ENCODE results near the gene STIM2. TPM values are rescaled to one million over a fixed set of nuclear protein-coding genes. Genes with fewer than 3 reads are reported as not detected.
"Not testable (repeated sequence)": the region's sequence is repeated elsewhere in the genome, so short reads cannot be mapped to it uniquely, and the experiment has no call there.

STIM2 gene
- total RNA-seq, 1 experiment from 2014 or later, result 59.0 TPM

- BruUV-seq (replicated peaks), result no TSS peak
- TF ChIP-seq, protein P1, sequence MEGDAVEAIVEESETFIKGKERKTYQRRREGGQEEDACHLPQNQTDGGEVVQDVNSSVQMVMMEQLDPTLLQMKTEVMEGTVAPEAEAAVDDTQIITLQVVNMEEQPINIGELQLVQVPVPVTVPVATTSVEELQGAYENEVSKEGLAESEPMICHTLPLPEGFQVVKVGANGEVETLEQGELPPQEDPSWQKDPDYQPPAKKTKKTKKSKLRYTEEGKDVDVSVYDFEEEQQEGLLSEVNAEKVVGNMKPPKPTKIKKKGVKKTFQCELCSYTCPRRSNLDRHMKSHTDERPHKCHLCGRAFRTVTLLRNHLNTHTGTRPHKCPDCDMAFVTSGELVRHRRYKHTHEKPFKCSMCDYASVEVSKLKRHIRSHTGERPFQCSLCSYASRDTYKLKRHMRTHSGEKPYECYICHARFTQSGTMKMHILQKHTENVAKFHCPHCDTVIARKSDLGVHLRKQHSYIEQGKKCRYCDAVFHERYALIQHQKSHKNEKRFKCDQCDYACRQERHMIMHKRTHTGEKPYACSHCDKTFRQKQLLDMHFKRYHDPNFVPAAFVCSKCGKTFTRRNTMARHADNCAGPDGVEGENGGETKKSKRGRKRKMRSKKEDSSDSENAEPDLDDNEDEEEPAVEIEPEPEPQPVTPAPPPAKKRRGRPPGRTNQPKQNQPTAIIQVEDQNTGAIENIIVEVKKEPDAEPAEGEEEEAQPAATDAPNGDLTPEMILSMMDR (conservative IDR thresholded peaks at IDR 0.05; ENCODE audit: low read depth, low read length), result no peak
- ChIA-PET POLR2A (ENCODE audit: low non-redundant PET) (no interaction called here), CTCF (no interaction called here)
- H3K27ac ChIP-seq (ENCODE audit: low read depth, low read length, poor library complexity, severe bottlenecking), result no peak overlapping the region
- DNase-seq (ENCODE audit: low spot score), result no peak
- intact Hi-C loops (cut with micrococcal nuclease; ENCODE audit: unreplicated experiment), result no loop called here
- no peaks in the 10 kb centered on the region for H3K36me3 ChIP-seq (ENCODE audit: insufficient read depth, low read length, poor library complexity, severe bottlenecking)
- H3K4me3 ChIP-seq (ENCODE audit: low read depth, low read length, poor library complexity, severe bottlenecking), result no peak overlapping the region
- H3K27me3 ChIP-seq (replicated peaks; ENCODE audit: insufficient read depth, low read depth, low read length, poor library complexity), result no peaks in the 10 kb centered on the region
- H3K4me1 ChIP-seq (ENCODE audit: insufficient read depth, low read length, poor library complexity, severe bottlenecking), result peaks cover 6% of the 10 kb centered on the region
- H3K9me3 ChIP-seq (ENCODE audit: low read depth, low read length, poor library complexity, severe bottlenecking), result no peaks in the 10 kb centered on the region
Observed at GRCh38 chr4:26891867-26892266, 31.2 kb downstream of the STIM2 start.

DNA sequence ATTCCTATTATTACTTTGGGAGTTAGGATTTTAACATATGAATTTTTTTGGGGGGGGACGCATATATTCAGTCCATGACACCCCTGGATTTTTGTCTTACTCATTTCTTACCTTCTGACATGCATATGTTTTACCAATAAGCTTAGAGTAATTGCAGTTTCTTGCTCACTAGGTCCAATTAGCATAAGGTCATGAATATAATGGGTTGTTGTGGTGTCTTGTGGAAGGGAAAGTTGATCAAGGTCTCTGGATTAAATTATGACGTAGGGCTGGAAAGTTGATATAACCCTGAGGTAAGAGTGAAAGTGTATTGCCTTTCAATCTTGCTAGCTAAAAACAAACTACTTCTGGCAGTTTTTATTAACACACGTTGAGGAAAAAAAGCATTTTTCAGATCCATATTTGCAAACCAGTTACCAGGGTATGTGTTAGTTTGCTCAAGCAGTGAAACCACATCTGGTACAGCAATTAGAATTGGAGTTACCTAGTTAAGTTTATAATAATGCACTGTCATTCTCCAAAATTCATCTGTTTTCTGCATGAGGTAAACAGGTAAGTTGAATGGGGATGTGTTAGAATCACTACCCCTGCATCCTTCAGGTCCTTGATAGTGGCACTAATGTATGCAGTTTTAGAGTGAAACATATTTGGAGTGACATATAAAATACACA lies 32.0 kb downstream of the STIM2 start:
- no peak for DNase-seq (ENCODE audit: low spot score)
- Histone ChIP-seq H3K4me1 (ENCODE audit: insufficient read depth, low read length, poor library complexity, severe bottlenecking) (peaks cover 8% of the 10 kb centered on the region), H3K27ac (ENCODE audit: low read depth, low read length, poor library complexity, severe bottlenecking) (no peak overlapping the region), H3K27me3 (replicated peaks; ENCODE audit: insufficient read depth, low read depth, low read length, poor library complexity) (no peaks in the 10 kb centered on the region), H3K9me3 (ENCODE audit: low read depth, low read length, poor library complexity, severe bottlenecking) (no peaks in the 10 kb centered on the region), H3K36me3 (ENCODE audit: insufficient read depth, low read length, poor library complexity, severe bottlenecking) (no peaks in the 10 kb centered on the region), H3K4me3 (ENCODE audit: low read depth, low read length, poor library complexity, severe bottlenecking) (no peak overlapping the region)
- intact Hi-C loops (cut with micrococcal nuclease; ENCODE audit: unreplicated experiment), result no loop called here
- no TSS peak for BruUV-seq (replicated peaks)
- TF ChIP-seq EZH2 (IDR thresholded peaks at IDR 0.05; ENCODE audit: borderline replicate concordance, low read depth, low read length, poor library complexity, severe bottlenecking), result no peak
- TF ChIP-seq, protein P1 (conservative IDR thresholded peaks at IDR 0.05; ENCODE audit: low read depth, low read length), result no peak
- CTCF ChIA-PET, result no interaction called here
- POLR2A ChIA-PET (ENCODE audit: low non-redundant PET), result no interaction called here

DNA sequence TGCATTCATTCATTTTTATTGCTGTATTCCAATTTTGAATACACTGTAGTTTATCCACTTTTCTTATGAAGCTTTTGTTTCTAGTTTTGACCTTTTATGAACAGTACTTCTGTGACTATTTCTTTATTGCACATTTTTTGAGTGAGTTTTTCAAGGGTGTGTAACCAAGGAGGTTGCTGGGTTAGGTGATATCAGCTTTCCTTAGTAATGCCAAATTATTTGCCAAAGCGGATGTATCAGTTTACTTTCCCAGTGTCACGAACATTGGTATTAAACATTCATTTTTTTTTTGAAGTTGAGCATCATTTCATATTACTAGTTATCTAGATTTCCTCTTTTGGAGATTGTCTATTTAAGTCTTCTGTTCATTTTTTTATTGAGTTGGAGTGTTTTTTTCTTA lies 32.9 kb downstream of the STIM2 start:
- intact Hi-C loops (cut with micrococcal nuclease; ENCODE audit: unreplicated experiment), result no loop called here
- TF ChIP-seq, protein P1 (conservative IDR thresholded peaks at IDR 0.05; ENCODE audit: low read depth, low read length), result no peak
- no peak for TF ChIP-seq EZH2 (IDR thresholded peaks at IDR 0.05; ENCODE audit: borderline replicate concordance, low read depth, low read length, poor library complexity, severe bottlenecking)
- Histone ChIP-seq H3K27me3 (replicated peaks; ENCODE audit: insufficient read depth, low read depth, low read length, poor library complexity) (no peaks in the 10 kb centered on the region), H3K9me3 (ENCODE audit: low read depth, low read length, poor library complexity, severe bottlenecking) (no peaks in the 10 kb centered on the region), H3K4me3 (ENCODE audit: low read depth, low read length, poor library complexity, severe bottlenecking) (no peak overlapping the region), H3K36me3 (ENCODE audit: insufficient read depth, low read length, poor library complexity, severe bottlenecking) (no peaks in the 10 kb centered on the region), H3K4me1 (ENCODE audit: insufficient read depth, low read length, poor library complexity, severe bottlenecking) (peaks cover 16% of the 10 kb centered on the region), H3K27ac (ENCODE audit: low read depth, low read length, poor library complexity, severe bottlenecking) (no peak overlapping the region)
- DNase-seq (ENCODE audit: low spot score), result no peak
- ChIA-PET POLR2A (ENCODE audit: low non-redundant PET) (no interaction called here), CTCF (no interaction called here)
- no TSS peak for BruUV-seq (replicated peaks)

DNA sequence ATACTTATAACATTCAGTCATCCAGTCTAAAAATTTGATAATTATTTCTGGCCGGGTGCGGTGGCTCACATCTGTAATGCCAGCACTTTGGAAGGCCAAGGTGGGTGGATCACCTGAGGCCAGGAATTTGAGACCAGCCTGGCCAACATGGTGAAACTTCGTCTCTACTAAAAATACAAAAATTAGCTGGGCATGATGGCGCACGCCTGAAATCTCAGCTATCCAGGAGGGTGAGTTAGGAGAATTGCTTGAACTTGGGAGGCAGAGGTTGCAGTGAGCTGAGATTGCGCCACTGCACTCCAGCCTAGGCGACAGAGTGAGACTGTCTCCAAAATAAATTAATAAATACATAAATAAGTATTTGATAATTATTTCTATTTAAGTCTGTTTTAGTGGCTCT lies 34.2 kb downstream of the STIM2 start:
- H3K4me3 ChIP-seq (ENCODE audit: low read depth, low read length, poor library complexity, severe bottlenecking); BruUV-seq (replicated peaks); intact Hi-C loops (cut with micrococcal nuclease; ENCODE audit: unreplicated experiment); H3K27me3 ChIP-seq (replicated peaks; ENCODE audit: insufficient read depth, low read depth, low read length, poor library complexity); H3K27ac ChIP-seq (ENCODE audit: low read depth, low read length, poor library complexity, severe bottlenecking); DNase-seq (ENCODE audit: low spot score); POLR2A ChIA-PET (ENCODE audit: low non-redundant PET); H3K9me3 ChIP-seq (ENCODE audit: low read depth, low read length, poor library complexity, severe bottlenecking); CTCF ChIA-PET; H3K36me3 ChIP-seq (ENCODE audit: insufficient read depth, low read length, poor library complexity, severe bottlenecking): not testable (repeated sequence)
- peaks cover 28% of the 10 kb centered on the region for H3K4me1 ChIP-seq (ENCODE audit: insufficient read depth, low read length, poor library complexity, severe bottlenecking)
